Omental fat pad (tissue), 4 donors: ENCODE results near the gene TESPA1. TPM values are rescaled to one million over a fixed set of nuclear protein-coding genes. Genes with fewer than 3 reads are reported as not detected.

Experiments
- ATAC-seq: fragments of 150-250 bp; one replicate; pipeline ENCODE4 v1.9.1; 2016; ENCODE audit warnings: mild to moderate bottlenecking, moderate library complexity; ENCODE audit not compliant: low FRiP score
- DNase-seq: peaks from one replicate; pipeline ENCODE4 v3.0.0-alpha.2; 2019; ENCODE audit warnings: low spot score
- CTCF ChIP-seq, 3 donors: fragments of 450-650 bp; IDR thresholded peaks; one replicate each; pipeline ENCODE4 v1.5.1; 2016 to 2017; ENCODE audit warnings: antibody characterized with exemption in 3 of 3, mild to moderate bottlenecking in 3 of 3, moderate library complexity in 2 of 3
- total RNA-seq, 4 donors: library from RNA; depleted of rRNA; stranded (reverse); fragments of >200 nt; gene quantifications; one replicate each; pipeline ENCODE4 v1.1.0, GENCODE V29; 2016

Gene TESPA1
- total RNA-seq, 4 donors from 2014 or later = 1.3 to 3.6 (median 2.0) TPM

GRCh38 chr12:55008944-55009585 lies 24.5 kb upstream of the TESPA1 start:
- TF ChIP-seq CTCF (IDR thresholded peaks at IDR 0.05) = no peak
- DNase-seq (no peak), ATAC-seq (no peak)

- no peak for TF ChIP-seq CTCF (IDR thresholded peaks at IDR 0.05)
- no peak for ATAC-seq
- DNase-seq = no peak
Observed at GRCh38 chr12:55002355-55002754, 17.8 kb upstream of the TESPA1 start.

GRCh38 chr12:55001198-55001868 lies 16.8 kb upstream of the TESPA1 start:
- ATAC-seq (no peak), DNase-seq (no peak)
- no peak for TF ChIP-seq CTCF (IDR thresholded peaks at IDR 0.05)

GRCh38 chr12:54998958-54999510 lies 14.5 kb upstream of the TESPA1 start:
- DNase-seq = no peak
- ATAC-seq = no peak
- no peak for TF ChIP-seq CTCF (IDR thresholded peaks at IDR 0.05)

GRCh38 chr12:54997929-54998522 lies 13.5 kb upstream of the TESPA1 start:
- no peak for ATAC-seq
- no peak for TF ChIP-seq CTCF (IDR thresholded peaks at IDR 0.05)
- DNase-seq = no peak

GRCh38 chr12:54996205-54996604 lies 11.6 kb upstream of the TESPA1 start:
- TF ChIP-seq CTCF (IDR thresholded peaks at IDR 0.05) = no peak
- ATAC-seq (no peak), DNase-seq (no peak)
